GM19452 (cell line): ENCODE results near the gene SPECC1.
"Not testable (repeated sequence)": the region's sequence is repeated elsewhere in the genome, so short reads cannot be mapped to it uniquely, and the experiment has no call there.

ENCODE experiments used
- ATAC-seq: cut with Tn5 transposase; IDR thresholded peaks from one replicate; pipeline ENCODE4 v1.9.1; 2021; ENCODE audit not compliant: unreplicated experiment

The SPECC1 gene

GRCh38 chr17:20284570-20285295 is 275.6 kb downstream of the SPECC1 start:
- no peak for ATAC-seq

DNA sequence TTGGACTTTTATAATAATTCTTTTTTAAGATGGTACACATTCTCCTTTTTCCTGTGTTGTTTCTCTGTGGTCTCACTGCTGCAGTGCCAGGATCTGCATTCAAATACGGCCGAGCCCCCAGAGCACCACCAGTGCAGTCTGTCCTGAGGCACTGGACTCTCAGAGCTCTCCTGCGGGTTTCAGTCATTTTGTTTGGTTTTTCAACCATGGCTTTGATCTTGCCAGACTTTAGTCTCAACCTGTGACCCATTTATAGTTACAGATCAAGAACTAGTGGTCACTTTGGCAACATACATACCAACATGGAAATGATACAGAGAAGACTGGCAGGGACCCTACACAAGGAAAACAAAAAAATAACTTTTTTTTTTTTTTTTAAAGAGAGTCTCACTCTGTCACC is 280.8 kb downstream of the SPECC1 start:
- no peak for ATAC-seq

DNA sequence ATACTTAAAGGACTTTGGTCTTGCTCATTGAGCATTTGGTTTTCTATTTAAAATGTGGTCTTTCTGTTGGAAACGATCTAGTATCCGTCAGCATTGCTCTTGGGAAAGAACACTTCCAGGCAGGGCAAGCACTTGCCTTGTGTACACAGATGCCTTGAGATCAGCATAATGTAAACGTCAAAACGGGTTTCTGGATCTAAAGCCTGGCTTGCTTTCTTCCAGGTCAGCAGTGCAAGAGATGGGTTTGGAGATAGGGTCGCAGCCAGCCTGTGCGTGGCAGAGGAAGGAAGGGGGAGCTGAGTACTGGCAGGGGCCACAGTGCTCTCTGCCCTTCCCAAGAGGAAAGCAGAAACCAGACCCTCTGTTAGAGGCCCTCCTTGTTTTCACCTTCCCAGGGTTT is 282.7 kb downstream of the SPECC1 start:
- no peak for ATAC-seq

GRCh38 chr17:20293501-20293900 is 284.3 kb downstream of the SPECC1 start:
- no peak for ATAC-seq

DNA sequence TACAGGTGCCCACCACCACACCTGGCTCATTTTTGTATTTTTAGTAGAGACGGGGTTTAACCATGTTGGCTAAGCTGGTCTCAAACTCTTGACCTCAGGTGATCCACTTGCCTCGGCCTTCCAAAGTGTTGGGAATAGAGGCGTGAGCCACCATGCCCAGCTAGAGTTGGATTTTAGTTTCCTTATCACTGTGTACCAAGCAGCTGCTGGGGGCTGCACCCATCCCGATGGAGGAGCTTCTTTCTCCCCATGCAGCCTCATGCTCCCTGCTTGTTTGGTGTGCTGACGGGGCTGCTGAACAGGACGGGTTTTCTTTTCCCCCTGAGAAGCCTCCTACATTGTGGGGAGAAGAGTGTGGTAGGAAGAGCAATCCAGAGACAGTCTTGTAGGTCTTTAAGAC is 285.0 kb downstream of the SPECC1 start:
- ATAC-seq: no peak

DNA sequence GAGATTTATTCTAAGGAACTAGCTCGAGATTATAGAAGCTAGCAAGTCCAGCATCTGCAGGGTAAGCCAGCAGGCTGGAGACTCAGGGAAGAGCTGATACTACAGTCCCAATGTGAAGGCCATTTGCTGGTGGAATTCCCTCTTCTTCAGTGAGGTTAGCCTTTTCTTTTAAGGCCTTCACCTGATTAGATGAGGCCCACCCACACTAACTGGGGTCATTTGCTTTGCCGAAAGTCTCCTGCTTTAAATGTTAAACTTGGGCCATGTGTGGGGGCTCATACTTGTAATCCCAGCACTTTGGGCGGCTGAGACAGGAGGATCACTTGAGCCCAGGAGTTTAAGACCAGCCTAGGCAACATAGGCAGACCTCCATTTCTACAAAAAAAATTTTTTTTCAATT is 289.9 kb downstream of the SPECC1 start:
- ATAC-seq: no peak

DNA sequence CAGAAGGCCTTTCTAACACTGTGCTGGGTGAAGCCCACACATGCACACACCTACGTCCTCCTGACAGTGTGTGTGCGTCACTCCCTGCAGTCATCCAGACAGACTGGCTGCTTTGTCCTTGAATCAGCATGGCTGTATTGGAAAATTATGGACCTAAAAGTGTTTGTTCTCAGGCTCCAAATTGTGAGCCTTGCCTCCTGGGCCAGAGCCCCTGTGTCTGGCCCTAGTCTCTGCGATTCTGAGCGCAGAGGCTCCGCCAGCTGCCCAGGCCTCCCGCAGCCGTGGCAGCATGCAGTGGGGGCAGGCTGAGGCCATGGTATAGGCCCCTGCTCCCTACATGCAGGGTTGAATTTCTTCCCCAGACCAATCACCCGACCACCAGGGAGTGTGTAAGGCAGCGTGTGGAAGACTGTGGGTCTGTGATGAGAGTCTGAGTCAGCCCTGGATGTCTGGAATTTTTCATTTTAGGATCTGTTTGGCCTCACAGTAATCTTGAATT is 291.3 kb downstream of the SPECC1 start:
- no peak for ATAC-seq

DNA sequence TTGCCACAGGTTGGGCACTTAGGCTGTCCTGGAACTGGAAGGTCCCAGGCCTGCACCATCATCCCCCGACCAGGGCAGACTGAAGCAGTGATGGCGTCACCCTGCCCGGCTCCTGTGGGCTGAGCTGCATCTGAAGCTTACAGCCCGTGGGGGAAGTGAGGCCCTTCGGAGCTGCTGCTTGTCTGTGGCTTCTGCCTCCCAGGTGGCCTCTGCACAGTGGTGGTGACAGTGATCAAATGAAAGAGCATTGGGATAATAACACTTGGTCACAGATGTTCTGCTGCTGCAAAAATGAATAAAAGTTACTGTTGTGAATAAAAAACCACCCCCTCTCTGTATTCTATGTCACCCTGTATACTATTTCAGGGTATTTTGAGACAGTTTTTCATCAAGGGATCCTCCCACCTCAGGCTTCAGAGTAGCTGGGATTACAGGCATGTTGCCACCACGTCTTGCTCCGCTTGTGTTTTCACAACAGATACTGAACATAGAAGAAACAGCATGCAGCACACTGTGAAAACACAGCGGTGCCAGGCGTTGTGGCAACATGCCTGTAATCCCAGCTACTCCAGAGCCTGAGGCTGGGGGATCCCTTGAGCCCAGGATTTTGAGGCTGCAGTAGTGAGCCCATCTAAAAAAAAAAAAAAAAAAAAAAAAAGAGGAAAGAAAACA is 293.2 kb downstream of the SPECC1 start:
- ATAC-seq: no peak

- no peak for ATAC-seq
Measured at GRCh38 chr17:20304961-20305360, 295.8 kb downstream of the SPECC1 start.

- ATAC-seq: no peak
Measured at GRCh38 chr17:20306924-20307323, 297.8 kb downstream of the SPECC1 start.

GRCh38 chr17:20307326-20307910 is 298.3 kb downstream of the SPECC1 start:
- ATAC-seq: no peak

DNA sequence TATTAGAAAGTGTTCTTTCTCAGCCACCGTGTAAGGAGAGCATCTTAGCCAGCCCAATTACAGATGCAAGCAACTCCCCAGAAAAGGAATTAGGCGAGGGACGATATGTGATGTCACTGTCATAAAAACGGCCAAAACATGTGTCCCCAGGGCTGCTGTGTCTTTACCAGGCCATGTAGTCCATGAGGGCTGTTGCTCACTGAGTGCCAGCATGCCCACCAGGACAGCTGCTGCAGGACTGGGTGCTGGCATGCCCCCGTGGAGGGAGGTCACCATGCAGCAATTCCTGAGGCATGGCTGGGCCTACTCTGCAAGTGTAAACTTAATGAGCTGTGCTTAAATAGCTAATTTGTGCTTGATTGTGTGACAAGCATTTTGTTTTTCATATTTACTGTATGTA is 301.3 kb downstream of the SPECC1 start:
- no peak for ATAC-seq

GRCh38 chr17:20313306-20313705 is 304.1 kb downstream of the SPECC1 start:
- no peak for ATAC-seq

- no peak for ATAC-seq
Measured at GRCh38 chr17:20313891-20314290, 304.7 kb downstream of the SPECC1 start.

DNA sequence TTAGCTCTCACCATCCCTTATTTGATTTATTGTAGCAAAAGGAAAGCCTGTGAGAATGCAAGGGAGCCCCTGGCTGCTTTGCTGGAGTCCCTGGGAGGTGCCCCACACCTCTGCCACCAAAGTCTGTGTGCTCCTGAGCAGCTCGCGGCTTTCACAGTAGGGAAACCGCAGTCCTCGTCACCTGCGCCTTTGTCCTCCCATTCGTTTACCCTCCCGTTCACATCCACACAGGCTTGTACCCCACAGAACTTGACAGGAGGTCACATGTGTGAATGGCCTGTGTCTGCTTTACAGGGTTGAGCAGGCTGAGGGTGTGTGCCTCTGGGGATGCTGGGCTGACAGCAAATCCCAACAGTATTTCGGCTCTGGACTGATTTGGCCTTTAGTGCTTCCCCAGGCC is 305.7 kb downstream of the SPECC1 start:
- ATAC-seq: no peak

GRCh38 chr17:20315311-20315710 is 306.2 kb downstream of the SPECC1 start:
- no peak for ATAC-seq

DNA sequence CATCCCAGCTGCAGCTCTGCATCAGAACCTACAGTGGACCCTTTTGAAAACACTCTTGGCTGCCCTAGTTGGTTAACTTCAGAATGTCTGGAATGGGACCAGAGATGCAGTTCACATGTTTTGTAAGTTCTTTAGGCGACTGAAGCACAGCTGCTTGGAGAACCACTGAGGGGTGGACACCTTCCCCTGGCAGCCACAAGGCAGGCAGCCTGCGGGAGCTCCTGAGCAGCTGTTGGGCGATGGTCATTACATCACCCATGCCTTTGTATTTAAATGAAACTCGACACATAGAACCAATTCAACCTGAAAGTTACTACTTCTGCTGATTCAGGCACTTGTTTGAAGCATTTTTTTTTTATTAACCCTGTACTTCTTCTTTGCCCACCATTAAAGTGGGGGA is 306.7 kb downstream of the SPECC1 start:
- ATAC-seq: no peak

GRCh38 chr17:20320535-20321229 is 311.5 kb downstream of the SPECC1 start:
- not testable (repeated sequence) for ATAC-seq

DNA sequence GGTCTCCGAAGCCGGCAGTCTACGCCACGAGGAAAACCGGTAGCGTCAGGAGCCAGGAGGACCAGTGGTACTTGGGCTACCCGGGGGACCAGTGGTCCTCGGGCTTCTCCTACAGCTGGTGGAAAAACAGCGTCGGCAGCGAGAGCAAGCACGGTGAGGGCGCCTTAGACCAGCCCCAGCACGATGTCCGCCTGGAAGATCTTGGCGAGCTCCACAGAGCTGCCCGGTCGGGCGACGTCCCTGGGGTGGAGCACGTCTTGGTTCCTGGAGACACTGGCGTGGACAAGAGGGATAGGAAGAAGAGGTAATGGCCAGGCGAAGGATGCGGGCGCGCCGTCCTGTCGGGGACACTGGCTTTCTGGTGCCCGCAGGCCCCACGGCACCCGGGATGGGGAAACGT is 312.2 kb downstream of the SPECC1 start:
- ATAC-seq: not testable (repeated sequence)

DNA sequence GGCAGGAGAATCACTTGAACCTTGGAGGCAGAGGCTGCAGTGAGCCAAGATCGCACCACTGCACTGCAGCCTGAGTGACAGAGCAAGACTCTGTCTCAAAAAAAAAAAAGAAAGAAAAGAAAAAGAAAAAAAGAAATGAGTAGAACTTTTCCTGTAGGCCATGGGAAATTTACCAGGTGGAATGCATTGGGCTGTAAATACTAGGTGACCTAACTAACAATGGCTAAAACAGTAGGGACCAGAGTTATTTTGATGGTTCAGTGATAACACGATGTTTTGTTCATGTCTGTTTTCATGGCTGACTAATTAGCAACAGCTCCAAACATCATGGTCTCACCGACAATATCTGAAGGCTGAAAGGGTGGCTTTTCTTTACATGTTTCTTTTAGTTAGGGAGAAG is 318.6 kb downstream of the SPECC1 start:
- not testable (repeated sequence) for ATAC-seq

DNA sequence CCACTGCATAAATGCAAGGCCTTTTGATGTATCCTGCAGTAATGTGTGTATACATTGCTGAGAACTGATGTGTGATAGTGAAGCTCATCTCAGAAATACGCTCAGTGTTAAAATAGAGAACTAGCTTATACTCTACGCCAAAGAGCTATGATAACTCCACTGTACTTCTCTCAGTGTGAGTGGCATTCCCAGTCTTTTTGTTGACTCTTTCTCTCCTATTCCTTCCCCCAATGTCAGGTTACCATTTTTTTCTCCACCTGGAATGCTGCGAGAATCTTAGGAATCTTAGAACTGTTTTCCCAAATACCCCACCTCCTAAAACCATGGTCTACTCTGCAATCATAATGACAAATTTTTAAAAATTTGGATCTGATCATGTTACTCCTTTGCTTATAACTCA is 342.2 kb downstream of the SPECC1 start:
- ATAC-seq: not testable (repeated sequence)

DNA sequence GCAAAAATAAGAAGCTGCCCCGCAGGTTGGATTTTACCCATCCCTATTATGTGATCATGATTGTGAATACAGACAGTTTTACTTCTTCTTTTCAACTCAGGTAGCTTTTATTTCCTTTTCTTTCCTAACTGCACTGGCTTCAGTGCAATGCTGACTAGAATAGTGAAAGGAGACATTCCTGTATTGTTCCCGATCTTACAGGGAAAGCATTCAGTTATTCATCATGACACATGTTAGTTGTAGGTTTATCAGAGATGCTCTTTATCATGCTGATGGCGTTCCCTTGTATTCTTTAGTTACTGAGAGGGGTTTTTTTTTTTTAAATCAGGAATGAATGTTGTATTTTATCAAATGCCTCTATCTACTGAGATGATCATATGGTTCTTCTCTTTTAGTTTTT is 343.4 kb downstream of the SPECC1 start:
- ATAC-seq: not testable (repeated sequence)
